CD14-positive monocyte (primary cell): Measurements from ENCODE around the gene HIPK3. TPM values are rescaled to one million over a fixed set of nuclear protein-coding genes. Genes with fewer than 3 reads are reported as not detected.

Source experiments
- DNase-seq, 3 donors: peaks; one replicate each; pipeline ENCODE4 v3.0.0-alpha.2; 2011 to 2022
- H2AFZ ChIP-seq: 2 replicates; pipeline ENCODE4 v1.6.0; 2012; ENCODE audit warnings: mild to moderate bottlenecking, low read depth, low read length, inconsistent platforms; ENCODE audit not compliant: insufficient read depth, poor library complexity, severe bottlenecking
- H3K27ac ChIP-seq, 2 donors: 1 replicate in 1 of 2; 2 replicates in 1 of 2; pipeline ENCODE4 v1.5.1; 2012 to 2013; ENCODE audit warnings: low read length in 2 of 2, control low read depth in 1 of 2, inconsistent platforms in 1 of 2, low read depth in 1 of 2, mild to moderate bottlenecking in 1 of 2
- H3K27me3 ChIP-seq, 2 donors: one replicate each; pipeline versions ENCODE4 v1.6.0 to v1.6.1; 2011 to 2013; ENCODE audit warnings: low read length in 2 of 2; ENCODE audit not compliant: control insufficient read depth in 2 of 2, insufficient read depth in 2 of 2
- H3K36me3 ChIP-seq, 2 donors: replicated peaks in 1 of 2; 1 replicate in 1 of 2; 2 replicates in 1 of 2; pipeline versions ENCODE4 v1.5.1 to v1.6.1; 2012 to 2013; ENCODE audit warnings: low read length in 2 of 2, control low read depth in 1 of 2, inconsistent platforms in 1 of 2, mild to moderate bottlenecking in 1 of 2; ENCODE audit not compliant: insufficient read depth in 2 of 2, control insufficient read depth in 1 of 2
- H3K4me1 ChIP-seq, 2 donors: 1 replicate in 1 of 2; 2 replicates in 1 of 2; pipeline versions ENCODE4 v1.5.1 to v1.6.1; 2012 to 2013; ENCODE audit warnings: low read length in 2 of 2, control low read depth in 1 of 2, inconsistent platforms in 1 of 2, mild to moderate bottlenecking in 1 of 2, moderate library complexity in 1 of 2; ENCODE audit not compliant: insufficient read depth in 2 of 2, control insufficient read depth in 1 of 2
- H3K4me2 ChIP-seq: replicated peaks from 2 replicates; pipeline ENCODE3; 2012; ENCODE audit warnings: low read length, moderate library complexity, mild to moderate bottlenecking; ENCODE audit not compliant: poor library complexity, severe bottlenecking; ENCODE audit errors: extremely low read depth
- H3K4me3 ChIP-seq, 3 experiments: fragments of 200-600 bp in 1 of 3; sonication (generic) in 1 of 3; replicated peaks in 1 of 3; 1 replicate in 2 of 3; 2 replicates in 1 of 3; pipeline ENCODE4 v1.5.1; 2011 to 2013; ENCODE audit warnings: low read length in 3 of 3, mild to moderate bottlenecking in 3 of 3, control low read depth in 2 of 3, low read depth in 2 of 3, inconsistent platforms in 1 of 3, moderate library complexity in 1 of 3
- H3K79me2 ChIP-seq: 2 replicates; pipeline ENCODE4 v1.6.0; 2012; ENCODE audit warnings: mild to moderate bottlenecking, control low read depth, inconsistent platforms, low read length, moderate library complexity; ENCODE audit not compliant: insufficient read depth
- H3K9ac ChIP-seq: 2 replicates; pipeline ENCODE4 v1.6.0; 2017; ENCODE audit warnings: low read length, mild to moderate bottlenecking; ENCODE audit not compliant: insufficient read depth, poor library complexity, severe bottlenecking
- H3K9me3 ChIP-seq, 2 donors: replicated peaks in 1 of 2; 1 replicate in 1 of 2; 2 replicates in 1 of 2; pipeline versions ENCODE4 v1.5.1 to v1.6.1; 2012 to 2013; ENCODE audit warnings: low read length in 2 of 2, control low read depth in 1 of 2; ENCODE audit not compliant: control insufficient read depth in 1 of 2, insufficient read depth in 1 of 2
- H4K20me1 ChIP-seq: 2 replicates; pipeline ENCODE4 v1.6.0; 2012; ENCODE audit warnings: mild to moderate bottlenecking, low read length, control low read depth, moderate library complexity; ENCODE audit not compliant: insufficient read depth
- H3K27ac Mint-ChIP-seq, 7 donors: one replicate each; pipeline ENCODE4 v1.8.0; 2020; ENCODE audit warnings: mild to moderate bottlenecking in 7 of 7, mixed read lengths in 7 of 7, moderate library complexity in 6 of 7, inconsistent platforms in 2 of 7
- H3K27me3 Mint-ChIP-seq, 3 donors: one replicate each; pipeline ENCODE4 v1.8.0; 2021 to 2022; ENCODE audit warnings: low read depth in 3 of 3, mild to moderate bottlenecking in 3 of 3, mixed read lengths in 3 of 3, moderate library complexity in 3 of 3, inconsistent platforms in 1 of 3
- H3K36me3 Mint-ChIP-seq, 2 donors: one replicate each; pipeline ENCODE4 v1.8.0; 2020; ENCODE audit warnings: mixed read lengths in 2 of 2, inconsistent platforms in 1 of 2, mild to moderate bottlenecking in 1 of 2
- H3K4me1 Mint-ChIP-seq: one replicate; pipeline ENCODE4 v1.8.0; 2020; ENCODE audit warnings: mild to moderate bottlenecking, mixed read lengths
- H3K4me3 Mint-ChIP-seq, 2 donors: one replicate each; pipeline ENCODE4 v1.8.0; 2020; ENCODE audit warnings: mild to moderate bottlenecking in 2 of 2, mixed read lengths in 2 of 2, moderate library complexity in 1 of 2
- H3K9me3 Mint-ChIP-seq, 7 donors: one replicate each; pipeline ENCODE4 v1.8.0; 2020 to 2022; ENCODE audit warnings: mixed read lengths in 7 of 7, mild to moderate bottlenecking in 6 of 7, moderate library complexity in 6 of 7, inconsistent platforms in 2 of 7
- WGBS: methylation state at CpG from one replicate; pipeline ENCODE4 v1.1.5; 2013; ENCODE audit warnings: missing lambda C conversion rate; ENCODE audit not compliant: insufficient coverage; 5-methylcytosine and 5-hydroxymethylcytosine counted together
- intact Hi-C, 2 donors: fragments of 100-400 bp; cut with micrococcal nuclease; formaldehyde crosslinking; loops; one replicate each; pipeline versions ENCODE4 v1.15.0 to v1.15.1; 2023
- polyA plus RNA-seq, 3 donors: library from polyadenylated mRNA; depleted of rRNA in 1 of 3; unstranded in 2 of 3; stranded (reverse) in 1 of 3; fragments of 300-500 nt in 2 of 3; fragments of >200 nt in 1 of 3; fragmentation: Illumina TruSeq in 2 of 3; gene quantifications; 1 replicate in 2 of 3; 2 replicates in 1 of 3; pipeline ENCODE4 v1.2.3, GENCODE V29; 2012 to 2021
- TF ChIP-seq, protein P1 (sequence below): fragments of 200-600 bp; IDR thresholded peaks from one replicate; pipeline ENCODE4 v1.8.0; 2022; ENCODE audit warnings: antibody characterized with exemption, mild to moderate bottlenecking

Gene HIPK3
- polyA plus RNA-seq, 3 donors: 62.0 to 68.6 (median 63.5) TPM

DNA sequence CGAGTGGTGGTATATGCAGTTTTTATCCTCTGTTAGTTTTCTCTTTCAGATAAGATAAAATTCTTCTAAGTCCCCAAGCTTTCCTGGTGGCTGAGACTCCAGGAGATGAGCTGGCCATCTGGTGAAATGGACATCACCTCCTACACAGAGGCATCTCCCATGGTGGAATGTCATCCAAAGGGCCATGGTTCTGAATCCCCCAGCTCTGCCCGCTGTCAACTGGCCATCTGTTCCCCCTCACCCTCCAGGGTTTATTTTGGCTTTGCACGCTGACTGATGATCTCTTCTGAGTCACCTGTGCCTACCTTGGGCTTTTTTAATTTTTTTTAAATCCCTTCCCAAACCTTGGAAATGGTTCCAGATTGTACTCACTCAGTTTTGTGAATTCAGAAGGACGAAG, 142.2 kb downstream of the HIPK3 start:
- no peaks in the 10 kb centered on the region for H3K79me2 ChIP-seq
- no peak overlapping the region for H3K27ac Mint-ChIP-seq
- H2AFZ ChIP-seq: no peak overlapping the region
- peaks cover 0 to 3% (median 0%) of the 10 kb centered on the region in 7 donors for H3K9me3 Mint-ChIP-seq
- no peaks in the 10 kb centered on the region for H3K27me3 ChIP-seq
- H3K36me3 Mint-ChIP-seq: no peaks in the 10 kb centered on the region
- H3K4me2 ChIP-seq: no peak overlapping the region
- no peaks in the 10 kb centered on the region for H3K9me3 ChIP-seq
- H3K4me3 Mint-ChIP-seq: no peak overlapping the region
- H3K27ac ChIP-seq: no peak overlapping the region
- no peak for DNase-seq
- intact Hi-C loops: no loop called here
- peaks cover 6 to 16% (median 15%) of the 10 kb centered on the region in 3 donors for H3K27me3 Mint-ChIP-seq
- H4K20me1 ChIP-seq: no peaks in the 10 kb centered on the region
- WGBS: 100% methylated on average over 2 of the region's 4 CpGs
- TF ChIP-seq, protein P1, sequence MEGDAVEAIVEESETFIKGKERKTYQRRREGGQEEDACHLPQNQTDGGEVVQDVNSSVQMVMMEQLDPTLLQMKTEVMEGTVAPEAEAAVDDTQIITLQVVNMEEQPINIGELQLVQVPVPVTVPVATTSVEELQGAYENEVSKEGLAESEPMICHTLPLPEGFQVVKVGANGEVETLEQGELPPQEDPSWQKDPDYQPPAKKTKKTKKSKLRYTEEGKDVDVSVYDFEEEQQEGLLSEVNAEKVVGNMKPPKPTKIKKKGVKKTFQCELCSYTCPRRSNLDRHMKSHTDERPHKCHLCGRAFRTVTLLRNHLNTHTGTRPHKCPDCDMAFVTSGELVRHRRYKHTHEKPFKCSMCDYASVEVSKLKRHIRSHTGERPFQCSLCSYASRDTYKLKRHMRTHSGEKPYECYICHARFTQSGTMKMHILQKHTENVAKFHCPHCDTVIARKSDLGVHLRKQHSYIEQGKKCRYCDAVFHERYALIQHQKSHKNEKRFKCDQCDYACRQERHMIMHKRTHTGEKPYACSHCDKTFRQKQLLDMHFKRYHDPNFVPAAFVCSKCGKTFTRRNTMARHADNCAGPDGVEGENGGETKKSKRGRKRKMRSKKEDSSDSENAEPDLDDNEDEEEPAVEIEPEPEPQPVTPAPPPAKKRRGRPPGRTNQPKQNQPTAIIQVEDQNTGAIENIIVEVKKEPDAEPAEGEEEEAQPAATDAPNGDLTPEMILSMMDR: no peak
- no peaks in the 10 kb centered on the region for H3K4me1 ChIP-seq
- H3K36me3 ChIP-seq: no peaks in the 10 kb centered on the region
- no peak overlapping the region for H3K4me3 ChIP-seq
- H3K9ac ChIP-seq: no peak overlapping the region
- H3K4me1 Mint-ChIP-seq: no peaks in the 10 kb centered on the region

DNA sequence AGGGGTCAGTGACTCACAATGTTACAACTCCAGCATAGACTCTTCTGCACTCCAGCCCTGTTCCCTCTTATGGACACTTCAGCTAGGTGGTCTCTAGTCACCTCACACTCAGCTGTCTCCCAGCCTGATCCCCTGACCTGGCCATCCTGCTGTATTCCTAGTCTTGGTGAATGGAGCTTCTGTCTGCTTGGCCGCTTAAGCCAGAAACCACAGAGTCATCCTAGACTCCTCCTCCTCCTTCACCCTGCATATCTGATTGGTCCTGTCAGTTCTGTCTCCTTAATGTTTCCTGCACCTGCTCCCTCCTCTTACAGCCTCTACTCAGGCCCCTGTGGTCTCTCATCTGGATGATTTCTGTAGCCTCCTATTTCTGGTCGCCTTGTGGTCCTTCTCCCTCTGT, 144.9 kb downstream of the HIPK3 start:
- H3K27ac Mint-ChIP-seq: no peak overlapping the region
- Histone ChIP-seq H3K79me2 (no peaks in the 10 kb centered on the region), H3K36me3 (no peaks in the 10 kb centered on the region), H3K27me3 (no peaks in the 10 kb centered on the region), H3K4me2 (no peak overlapping the region), H3K9ac (no peak overlapping the region), H3K27ac (no peak overlapping the region), H3K4me3 (no peak overlapping the region), H3K4me1 (no peaks in the 10 kb centered on the region), H3K9me3 (no peaks in the 10 kb centered on the region), H2AFZ (peak overlapping the region; percentile 8), H4K20me1 (no peaks in the 10 kb centered on the region)
- peaks cover 0 to 14% (median 13%) of the 10 kb centered on the region in 3 donors for H3K27me3 Mint-ChIP-seq
- intact Hi-C loops: no loop called here
- H3K9me3 Mint-ChIP-seq: peaks cover 0 to 2% (median 0%) of the 10 kb centered on the region in 7 donors
- 100% methylated on average over 1 of the region's 2 CpGs for WGBS
- no peaks in the 10 kb centered on the region for H3K36me3 Mint-ChIP-seq
- no peak overlapping the region for H3K4me3 Mint-ChIP-seq
- no peak for DNase-seq
- no peaks in the 10 kb centered on the region for H3K4me1 Mint-ChIP-seq
- TF ChIP-seq, protein P1: no peak
